Liver (tissue), 9 donors: Measurements from ENCODE around the gene BLOC1S1. TPM values are rescaled to one million over a fixed set of nuclear protein-coding genes. Genes with fewer than 3 reads are reported as not detected.

Experiments used
- DNase-seq: peaks from one replicate; pipeline ENCODE4 v3.0.0-alpha.2; 2017; ENCODE audit warnings: low spot score
- H3K27ac ChIP-seq, 2 donors: one replicate each; pipeline ENCODE4 v1.7.0; 2013; ENCODE audit warnings: inconsistent platforms in 2 of 2, low read length in 2 of 2, control low read depth in 1 of 2, low read depth in 1 of 2, mild to moderate bottlenecking in 1 of 2
- H3K27me3 ChIP-seq, 4 donors: one replicate each; pipeline versions ENCODE4 v1.6.1 to v1.7.0; 2013; ENCODE audit warnings: low read length in 3 of 4, inconsistent platforms in 1 of 4, mild to moderate bottlenecking in 1 of 4, moderate library complexity in 1 of 4; ENCODE audit not compliant: control insufficient read depth in 4 of 4, insufficient read depth in 4 of 4
- H3K36me3 ChIP-seq, 4 donors: one replicate each; pipeline versions ENCODE4 v1.6.1 to v1.7.0; 2013; ENCODE audit warnings: low read length in 3 of 4, mild to moderate bottlenecking in 3 of 4, low read depth in 1 of 4, moderate library complexity in 1 of 4; ENCODE audit not compliant: control insufficient read depth in 4 of 4, insufficient read depth in 3 of 4
- H3K4me1 ChIP-seq, 4 donors: one replicate each; pipeline versions ENCODE4 v1.6.1 to v1.7.0; 2013; ENCODE audit warnings: low read length in 3 of 4, mild to moderate bottlenecking in 3 of 4, moderate library complexity in 1 of 4; ENCODE audit not compliant: control insufficient read depth in 4 of 4, insufficient read depth in 4 of 4
- H3K4me3 ChIP-seq, 3 donors: one replicate each; pipeline versions ENCODE4 v1.6.1 to v1.7.0; 2013; ENCODE audit warnings: low read length in 3 of 3, control low read depth in 1 of 3, low read depth in 1 of 3, mild to moderate bottlenecking in 1 of 3
- H3K9ac ChIP-seq, 2 donors: one replicate each; pipeline ENCODE4 v1.7.0; 2013; ENCODE audit warnings: low read length in 2 of 2, mild to moderate bottlenecking in 2 of 2, moderate library complexity in 2 of 2, control low read depth in 1 of 2, low read depth in 1 of 2
- H3K9me3 ChIP-seq, 4 donors: one replicate each; pipeline versions ENCODE4 v1.6.1 to v1.7.0; 2013; ENCODE audit warnings: low read length in 3 of 4; ENCODE audit not compliant: control insufficient read depth in 4 of 4
- EGR1 ChIP-seq, 2 donors: IDR thresholded peaks; 2 replicates each; pipeline ENCODE4 v1.6.1; 2016 to 2018; ENCODE audit warnings: antibody characterized with exemption in 2 of 2, low read depth in 2 of 2
- FOXA1 ChIP-seq: IDR thresholded peaks from 2 replicates; pipeline ENCODE4 v1.6.1; 2016; ENCODE audit warnings: antibody characterized with exemption
- FOXA2 ChIP-seq: IDR thresholded peaks from 2 replicates; pipeline ENCODE4 v1.6.1; 2016; ENCODE audit warnings: antibody characterized with exemption
- GABPA ChIP-seq, 2 donors: IDR thresholded peaks in 1 of 2; conservative IDR thresholded peaks in 1 of 2; 2 replicates each; pipeline ENCODE4 v1.6.1; 2016; ENCODE audit warnings: antibody characterized with exemption in 2 of 2, mild to moderate bottlenecking in 1 of 2, moderate library complexity in 1 of 2
- HNF4A ChIP-seq, 2 donors: conservative IDR thresholded peaks; 2 replicates each; pipeline ENCODE4 v1.6.1; 2016; ENCODE audit warnings: antibody characterized with exemption in 2 of 2, mild to moderate bottlenecking in 2 of 2
- HNF4G ChIP-seq: IDR thresholded peaks from 2 replicates; pipeline ENCODE4 v1.6.1; 2016; ENCODE audit warnings: antibody characterized with exemption
- JUND ChIP-seq, 2 donors: IDR thresholded peaks; 2 replicates each; pipeline ENCODE4 v1.6.1; 2016; ENCODE audit warnings: antibody characterized with exemption in 2 of 2
- NR2F2 ChIP-seq: IDR thresholded peaks from 2 replicates; pipeline ENCODE4 v1.6.1; 2016; ENCODE audit warnings: antibody characterized with exemption
- RAD21 ChIP-seq, 2 donors: IDR thresholded peaks; 2 replicates each; pipeline ENCODE4 v1.6.1; 2016; ENCODE audit warnings: antibody characterized with exemption in 2 of 2, mild to moderate bottlenecking in 2 of 2
- RXRA ChIP-seq, 2 donors: IDR thresholded peaks; 2 replicates each; pipeline ENCODE4 v1.6.1; 2017 to 2018; ENCODE audit warnings: antibody characterized with exemption in 2 of 2, mild to moderate bottlenecking in 1 of 2
- SP1 ChIP-seq: IDR thresholded peaks from 2 replicates; pipeline ENCODE4 v1.6.1; 2018; ENCODE audit warnings: antibody characterized with exemption, mild to moderate bottlenecking
- TAF1 ChIP-seq: conservative IDR thresholded peaks from 2 replicates; pipeline ENCODE4 v1.6.1; 2016; ENCODE audit warnings: antibody characterized with exemption, mild to moderate bottlenecking
- YY1 ChIP-seq: IDR thresholded peaks from 2 replicates; pipeline ENCODE4 v1.6.1; 2016; ENCODE audit warnings: antibody characterized with exemption, mild to moderate bottlenecking
- WGBS: extraction: QIAGEN DNeasy Blood & Tissue Kit; methylation state at CpG from one replicate; pipeline ENCODE4 v1.1.7; 2013; 5-methylcytosine and 5-hydroxymethylcytosine counted together
- polyA plus RNA-seq, 2 donors: library from polyadenylated mRNA; stranded (reverse) in 1 of 2; unstranded in 1 of 2; fragments of 200-250 nt in 1 of 2; fragments of >200 nt in 1 of 2; fragmentation: Nextera tagmentation in 1 of 2; extraction: Ambion mirVana in 1 of 2; gene quantifications; one replicate each; pipeline versions ENCODE4 v1.2.1 to v1.2.3, GENCODE V29; 2013 to 2015
- total RNA-seq, 2 donors: library from RNA; depleted of rRNA; stranded (reverse); fragments of >200 nt; gene quantifications; one replicate each; pipeline ENCODE4 v1.2.3, GENCODE V29; 2014
- TF ChIP-seq, protein P1 (sequence below): IDR thresholded peaks from 2 replicates; pipeline ENCODE4 v1.6.1; 2016; ENCODE audit warnings: antibody characterized with exemption, mild to moderate bottlenecking
- TF ChIP-seq, protein P2 (sequence below): IDR thresholded peaks from 2 replicates; pipeline ENCODE4 v1.6.1; 2016; ENCODE audit warnings: antibody characterized with exemption
- TF ChIP-seq, protein P3 (sequence below): IDR thresholded peaks from 2 replicates; pipeline ENCODE4 v1.6.1; 2016; ENCODE audit warnings: antibody characterized with exemption
- TF ChIP-seq, protein P4 (sequence below): fragments of 150-350 bp; IDR thresholded peaks from 2 replicates; pipeline ENCODE4 v1.5.1; 2017; ENCODE audit warnings: improper control_type of control experiment, low read depth, low read length; ENCODE audit not compliant: missing input control
- TF ChIP-seq, protein P5 (sequence below): IDR thresholded peaks from 2 replicates; pipeline ENCODE4 v1.6.1; 2016; ENCODE audit warnings: antibody characterized with exemption
- donor health status: healthy.
- donor health status: healthy.
- donor health status: healthy.
- donor health status: healthy.
- donor health status: healthy.

BLOC1S1 gene
- total and polyA plus RNA-seq, 4 donors, result 43.7 to 150 (median 115) TPM

DNA sequence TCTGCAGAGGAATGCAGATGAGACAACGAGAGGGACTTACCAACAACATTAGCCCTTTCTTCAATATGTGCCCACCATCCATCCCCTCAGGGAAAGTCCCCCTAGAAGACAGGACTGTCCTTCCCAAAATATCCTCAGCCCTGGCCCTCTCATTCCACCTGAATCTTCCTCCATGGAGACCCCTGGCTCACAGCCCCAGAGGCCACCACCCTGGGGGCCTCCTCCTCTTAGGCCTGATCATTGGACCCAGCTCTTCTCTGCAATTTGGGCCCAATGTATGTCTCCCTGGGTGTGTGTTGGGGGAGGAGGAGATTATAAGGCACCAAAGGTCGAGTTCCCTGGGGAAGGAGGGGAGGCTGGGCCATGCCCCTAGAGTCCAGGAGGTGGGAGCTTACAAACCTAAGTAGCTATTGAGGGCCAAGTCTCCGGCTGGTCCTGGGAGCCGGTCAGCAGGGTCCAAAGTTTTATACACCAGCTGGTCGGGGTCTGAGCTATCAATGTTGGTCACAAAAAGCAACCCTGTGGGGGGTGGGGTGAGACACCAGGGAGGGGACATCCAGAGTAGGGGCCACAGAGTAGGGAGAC lies 16.3 kb upstream of the BLOC1S1 start (continued):
- TF ChIP-seq, protein P1, sequence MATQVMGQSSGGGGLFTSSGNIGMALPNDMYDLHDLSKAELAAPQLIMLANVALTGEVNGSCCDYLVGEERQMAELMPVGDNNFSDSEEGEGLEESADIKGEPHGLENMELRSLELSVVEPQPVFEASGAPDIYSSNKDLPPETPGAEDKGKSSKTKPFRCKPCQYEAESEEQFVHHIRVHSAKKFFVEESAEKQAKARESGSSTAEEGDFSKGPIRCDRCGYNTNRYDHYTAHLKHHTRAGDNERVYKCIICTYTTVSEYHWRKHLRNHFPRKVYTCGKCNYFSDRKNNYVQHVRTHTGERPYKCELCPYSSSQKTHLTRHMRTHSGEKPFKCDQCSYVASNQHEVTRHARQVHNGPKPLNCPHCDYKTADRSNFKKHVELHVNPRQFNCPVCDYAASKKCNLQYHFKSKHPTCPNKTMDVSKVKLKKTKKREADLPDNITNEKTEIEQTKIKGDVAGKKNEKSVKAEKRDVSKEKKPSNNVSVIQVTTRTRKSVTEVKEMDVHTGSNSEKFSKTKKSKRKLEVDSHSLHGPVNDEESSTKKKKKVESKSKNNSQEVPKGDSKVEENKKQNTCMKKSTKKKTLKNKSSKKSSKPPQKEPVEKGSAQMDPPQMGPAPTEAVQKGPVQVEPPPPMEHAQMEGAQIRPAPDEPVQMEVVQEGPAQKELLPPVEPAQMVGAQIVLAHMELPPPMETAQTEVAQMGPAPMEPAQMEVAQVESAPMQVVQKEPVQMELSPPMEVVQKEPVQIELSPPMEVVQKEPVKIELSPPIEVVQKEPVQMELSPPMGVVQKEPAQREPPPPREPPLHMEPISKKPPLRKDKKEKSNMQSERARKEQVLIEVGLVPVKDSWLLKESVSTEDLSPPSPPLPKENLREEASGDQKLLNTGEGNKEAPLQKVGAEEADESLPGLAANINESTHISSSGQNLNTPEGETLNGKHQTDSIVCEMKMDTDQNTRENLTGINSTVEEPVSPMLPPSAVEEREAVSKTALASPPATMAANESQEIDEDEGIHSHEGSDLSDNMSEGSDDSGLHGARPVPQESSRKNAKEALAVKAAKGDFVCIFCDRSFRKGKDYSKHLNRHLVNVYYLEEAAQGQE, result no peak
- TF ChIP-seq, protein P2, sequence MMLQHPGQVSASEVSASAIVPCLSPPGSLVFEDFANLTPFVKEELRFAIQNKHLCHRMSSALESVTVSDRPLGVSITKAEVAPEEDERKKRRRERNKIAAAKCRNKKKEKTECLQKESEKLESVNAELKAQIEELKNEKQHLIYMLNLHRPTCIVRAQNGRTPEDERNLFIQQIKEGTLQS, result no peak
- TF ChIP-seq, protein P3, sequence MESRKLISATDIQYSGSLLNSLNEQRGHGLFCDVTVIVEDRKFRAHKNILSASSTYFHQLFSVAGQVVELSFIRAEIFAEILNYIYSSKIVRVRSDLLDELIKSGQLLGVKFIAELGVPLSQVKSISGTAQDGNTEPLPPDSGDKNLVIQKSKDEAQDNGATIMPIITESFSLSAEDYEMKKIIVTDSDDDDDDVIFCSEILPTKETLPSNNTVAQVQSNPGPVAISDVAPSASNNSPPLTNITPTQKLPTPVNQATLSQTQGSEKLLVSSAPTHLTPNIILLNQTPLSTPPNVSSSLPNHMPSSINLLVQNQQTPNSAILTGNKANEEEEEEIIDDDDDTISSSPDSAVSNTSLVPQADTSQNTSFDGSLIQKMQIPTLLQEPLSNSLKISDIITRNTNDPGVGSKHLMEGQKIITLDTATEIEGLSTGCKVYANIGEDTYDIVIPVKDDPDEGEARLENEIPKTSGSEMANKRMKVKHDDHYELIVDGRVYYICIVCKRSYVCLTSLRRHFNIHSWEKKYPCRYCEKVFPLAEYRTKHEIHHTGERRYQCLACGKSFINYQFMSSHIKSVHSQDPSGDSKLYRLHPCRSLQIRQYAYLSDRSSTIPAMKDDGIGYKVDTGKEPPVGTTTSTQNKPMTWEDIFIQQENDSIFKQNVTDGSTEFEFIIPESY, result no peak

DNA sequence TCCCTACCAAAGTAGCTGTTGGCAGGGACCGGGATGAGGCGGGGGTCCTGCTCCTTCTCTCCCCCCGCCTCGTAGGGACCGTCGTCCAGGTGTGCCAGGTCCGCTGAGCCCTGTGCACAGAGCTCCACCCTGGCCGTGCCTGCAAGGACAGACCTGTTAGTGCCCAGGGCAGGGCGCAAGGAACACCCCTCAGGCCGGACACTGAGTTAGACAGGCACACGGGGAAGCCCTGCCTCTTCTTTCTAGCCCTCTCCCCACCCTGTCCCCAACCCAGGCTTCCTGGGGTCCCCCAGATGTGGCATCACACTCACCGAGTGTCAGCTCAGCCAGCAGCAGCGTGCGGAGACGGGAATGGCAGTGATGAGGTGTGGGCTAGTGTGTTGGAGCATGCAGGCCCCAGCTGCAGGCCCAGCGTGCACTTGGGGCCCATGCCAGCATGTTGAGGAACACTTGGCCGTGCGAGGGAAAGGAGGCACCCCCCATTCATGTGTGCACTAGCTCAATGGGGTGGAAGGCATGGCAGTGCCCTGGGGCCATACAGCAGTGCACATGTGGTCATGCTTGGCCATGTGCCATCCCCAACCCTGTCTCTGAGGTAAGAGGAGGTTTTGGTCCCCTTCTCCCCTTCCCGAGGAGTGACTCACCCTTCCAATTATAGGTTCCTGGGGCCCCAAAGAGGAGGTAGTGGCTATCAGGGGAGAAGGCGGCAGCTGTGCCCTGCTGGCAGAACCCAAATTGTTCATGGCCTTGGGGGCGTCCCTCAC lies 15.4 kb upstream of the BLOC1S1 start:
- Histone ChIP-seq H3K9me3 (no peaks in the 10 kb centered on the region), H3K4me1 (no peaks in the 10 kb centered on the region), H3K4me3 (no peak overlapping the region), H3K27ac (no peak overlapping the region), H3K36me3 (no peaks in the 10 kb centered on the region), H3K9ac (no peak overlapping the region), H3K27me3 (no peaks in the 10 kb centered on the region)
- DNase-seq, result no peak
- TF ChIP-seq EGR1 (IDR thresholded peaks at IDR 0.05; ENCODE audit: low read depth in 2 of 2) (no peak), HNF4G (no peak), SP1 (no peak), TAF1 (no peak), FOXA1 (no peak), NR2F2 (no peak), YY1 (no peak), RAD21 (IDR thresholded peaks at IDR 0.05) (no peak), HNF4A (conservative IDR thresholded peaks at IDR 0.05) (no peak), RXRA (IDR thresholded peaks at IDR 0.05) (no peak), JUND (IDR thresholded peaks at IDR 0.05) (no peak), FOXA2 (no peak), GABPA (IDR thresholded peaks at IDR 0.05 in 1 of 2, conservative IDR thresholded peaks at IDR 0.05 in 1 of 2) (no peak)
- TF ChIP-seq, protein P3, result no peak
- TF ChIP-seq, protein P1, result no peak
- TF ChIP-seq, protein P4, sequence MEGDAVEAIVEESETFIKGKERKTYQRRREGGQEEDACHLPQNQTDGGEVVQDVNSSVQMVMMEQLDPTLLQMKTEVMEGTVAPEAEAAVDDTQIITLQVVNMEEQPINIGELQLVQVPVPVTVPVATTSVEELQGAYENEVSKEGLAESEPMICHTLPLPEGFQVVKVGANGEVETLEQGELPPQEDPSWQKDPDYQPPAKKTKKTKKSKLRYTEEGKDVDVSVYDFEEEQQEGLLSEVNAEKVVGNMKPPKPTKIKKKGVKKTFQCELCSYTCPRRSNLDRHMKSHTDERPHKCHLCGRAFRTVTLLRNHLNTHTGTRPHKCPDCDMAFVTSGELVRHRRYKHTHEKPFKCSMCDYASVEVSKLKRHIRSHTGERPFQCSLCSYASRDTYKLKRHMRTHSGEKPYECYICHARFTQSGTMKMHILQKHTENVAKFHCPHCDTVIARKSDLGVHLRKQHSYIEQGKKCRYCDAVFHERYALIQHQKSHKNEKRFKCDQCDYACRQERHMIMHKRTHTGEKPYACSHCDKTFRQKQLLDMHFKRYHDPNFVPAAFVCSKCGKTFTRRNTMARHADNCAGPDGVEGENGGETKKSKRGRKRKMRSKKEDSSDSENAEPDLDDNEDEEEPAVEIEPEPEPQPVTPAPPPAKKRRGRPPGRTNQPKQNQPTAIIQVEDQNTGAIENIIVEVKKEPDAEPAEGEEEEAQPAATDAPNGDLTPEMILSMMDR, result no peak
- TF ChIP-seq, protein P5, sequence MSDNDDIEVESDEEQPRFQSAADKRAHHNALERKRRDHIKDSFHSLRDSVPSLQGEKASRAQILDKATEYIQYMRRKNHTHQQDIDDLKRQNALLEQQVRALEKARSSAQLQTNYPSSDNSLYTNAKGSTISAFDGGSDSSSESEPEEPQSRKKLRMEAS, result no peak
- TF ChIP-seq, protein P2, result no peak
- WGBS, result 90% methylated on average over 21 of the region's 21 CpGs
